GM18508 (cell line): ENCODE data around the gene GOLGA3.

Experiments
- ATAC-seq: cut with Tn5 transposase; IDR thresholded peaks from one replicate; pipeline ENCODE4 v1.9.1; 2021; ENCODE audit warnings: moderate number of reproducible peaks; ENCODE audit not compliant: insufficient read depth, unreplicated experiment

The GOLGA3 gene

GRCh38 chr12:132727091-132727794 lies 101.4 kb downstream of the GOLGA3 start:
- no peak for ATAC-seq

DNA sequence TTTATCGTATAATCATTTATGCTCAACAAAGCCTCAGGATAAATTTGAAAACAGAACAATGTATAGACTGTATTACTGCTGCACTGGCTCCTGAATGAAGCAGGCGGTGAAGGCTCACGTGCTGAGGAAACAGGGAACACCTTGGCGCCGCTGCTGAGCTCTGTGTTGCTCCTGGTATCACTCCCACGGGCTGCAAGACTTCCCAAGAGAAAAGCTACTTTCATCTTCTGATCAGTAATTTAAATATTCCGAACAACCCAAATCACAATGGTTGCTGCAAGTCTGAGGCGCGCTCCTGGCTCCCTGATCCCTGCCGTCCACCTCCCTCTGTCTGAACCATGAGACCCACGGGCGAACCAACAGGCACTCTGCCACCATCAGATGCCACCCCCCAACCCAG lies 102.3 kb downstream of the GOLGA3 start:
- ATAC-seq = no peak

DNA sequence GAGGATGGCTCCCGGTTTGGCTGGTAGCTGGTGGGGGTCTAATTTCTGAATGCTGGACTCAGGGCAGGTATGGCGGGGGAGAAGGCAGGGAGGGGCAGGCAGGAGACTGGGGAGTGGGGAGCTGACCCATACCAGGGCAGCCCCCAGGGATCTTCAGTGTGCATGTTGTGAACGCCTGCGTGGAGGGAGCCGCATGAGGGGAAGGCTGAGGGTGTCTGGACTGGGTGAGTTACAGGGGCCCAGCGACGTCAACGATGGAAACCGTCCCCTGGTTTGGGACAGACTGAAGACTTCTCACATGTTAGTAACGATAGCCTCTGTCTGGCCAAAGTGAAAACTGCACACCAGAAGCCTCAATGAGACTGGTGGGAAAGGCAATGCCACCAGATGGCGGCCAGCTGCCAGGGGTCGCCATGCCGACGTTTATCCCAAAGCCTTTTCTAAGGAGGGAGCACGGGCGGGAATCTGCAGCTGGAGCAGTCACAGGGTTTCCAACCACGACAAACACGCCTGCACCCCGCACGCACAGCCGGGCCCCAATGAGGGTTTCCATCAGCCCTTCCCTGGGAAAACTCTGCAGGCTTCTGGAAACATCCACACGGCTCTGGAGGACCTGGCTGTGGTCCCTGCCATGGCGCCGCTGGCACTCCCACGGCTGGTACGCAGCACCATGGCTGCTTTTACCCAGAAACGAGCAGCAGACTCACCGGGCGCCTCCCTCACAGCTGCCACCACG lies 104.0 kb downstream of the GOLGA3 start:
- ATAC-seq = no peak

DNA sequence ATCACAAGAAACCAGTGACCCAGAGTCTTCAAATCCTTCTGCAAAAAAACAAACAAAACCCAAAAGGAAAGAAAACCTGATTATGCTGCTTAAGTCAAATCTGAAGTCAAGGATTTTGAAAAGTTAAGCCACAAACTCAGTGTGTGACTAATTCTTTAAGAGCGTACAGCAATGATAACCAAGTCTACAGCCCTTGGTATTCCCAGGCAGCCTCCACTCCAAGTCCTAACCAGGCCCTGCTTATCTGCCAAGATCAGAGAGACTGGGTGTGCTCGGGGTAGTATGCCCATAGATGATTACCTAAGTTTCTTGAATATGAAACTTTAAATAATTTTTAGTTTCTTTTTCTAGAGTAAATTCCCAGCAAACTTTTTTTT lies 104.9 kb downstream of the GOLGA3 start:
- ATAC-seq = no peak

DNA sequence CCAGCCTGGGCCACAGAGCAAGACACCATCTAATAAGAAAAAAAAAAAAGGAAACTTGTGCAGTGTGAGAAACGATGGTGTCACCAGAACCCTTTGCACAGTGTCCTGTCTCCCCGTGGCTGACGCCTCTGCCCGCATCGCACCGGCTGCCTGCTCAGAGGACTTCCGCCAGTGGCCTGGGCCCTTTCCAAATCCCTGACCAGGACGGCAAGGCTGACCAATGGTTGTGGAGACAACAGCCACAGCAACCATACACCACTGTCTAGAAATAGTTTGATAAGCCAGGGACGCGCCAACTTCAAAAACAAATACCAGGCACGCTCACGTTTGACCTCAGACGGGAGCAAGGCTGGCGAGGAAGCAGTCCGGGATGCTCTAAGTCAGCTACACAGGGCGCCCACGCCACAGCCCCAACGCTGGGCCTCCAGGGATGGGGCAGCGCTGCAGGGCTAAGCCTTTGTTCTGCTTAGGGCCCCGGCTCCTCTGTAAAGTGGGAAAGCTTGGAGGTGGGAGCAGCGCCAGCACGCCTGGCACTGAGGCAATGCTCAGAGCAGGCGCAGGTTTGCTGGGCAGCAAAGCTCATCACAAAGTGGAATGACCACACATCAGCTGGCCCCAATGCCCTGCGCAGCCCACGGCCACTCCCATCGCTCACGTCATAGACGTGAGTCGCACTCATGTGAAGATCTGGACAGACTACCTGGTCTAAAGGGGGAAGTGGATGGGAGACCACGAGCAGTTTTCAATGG lies 105.5 kb downstream of the GOLGA3 start:
- ATAC-seq = no peak

GRCh38 chr12:132720606-132721345 lies 107.9 kb downstream of the GOLGA3 start:
- no peak for ATAC-seq

- ATAC-seq = no peak
These were observed 108.7 kb downstream of the GOLGA3 start for GRCh38 chr12:132719954-132720324.

- ATAC-seq = no peak
These were observed 109.3 kb downstream of the GOLGA3 start for GRCh38 chr12:132719141-132719953.
